ENCODE results near the gene FLNA. TPM values are rescaled to one million over a fixed set of nuclear protein-coding genes. Genes with fewer than 3 reads are reported as not detected.

Gene FLNA
- polyA plus RNA-seq, 3 donors from 2014 or later, result 135 to 1,231 (median 241) TPM

GRCh38 chrX:154355094-154355775 lies 19.2 kb downstream of the FLNA start:
- peaks cover 45 to 74% of the 10 kb centered on the region in 2 donors for H3K4me1 Mint-ChIP-seq
- H3K27ac Mint-ChIP-seq, result peak overlapping the region in 5 of 6 donors; percentile 53 to 79 (median 66)
- H3K4me3 Mint-ChIP-seq, result no peak overlapping the region
- DNase-seq, result peak; percentile 18 to 36 (median 36)
- no peaks in the 10 kb centered on the region for H3K9me3 Mint-ChIP-seq
- peaks cover 38 to 66% (median 64%) of the 10 kb centered on the region in 3 donors for H3K27me3 Mint-ChIP-seq (ENCODE audit: low read depth in 3 of 3)
- H3K36me3 Mint-ChIP-seq, result peaks cover 0 to 19% (median 3%) of the 10 kb centered on the region in 3 donors

- H3K9me3 Mint-ChIP-seq, result no peaks in the 10 kb centered on the region
- H3K4me1 Mint-ChIP-seq, result peaks cover 52 to 78% of the 10 kb centered on the region in 2 donors
- peak overlapping the region in 5 of 6 donors; percentile 55 to 92 (median 75) for H3K27ac Mint-ChIP-seq
- peaks cover 33 to 67% (median 64%) of the 10 kb centered on the region in 3 donors for H3K27me3 Mint-ChIP-seq (ENCODE audit: low read depth in 3 of 3)
- H3K36me3 Mint-ChIP-seq, result peaks cover 0 to 19% (median 3%) of the 10 kb centered on the region in 3 donors
- peak in 1 of 3 donors; percentile 13 for DNase-seq
- peak overlapping the region in 1 of 5 donors; percentile 21 for H3K4me3 Mint-ChIP-seq
Observed at GRCh38 chrX:154354516-154354915, 19.9 kb downstream of the FLNA start.

- DNase-seq, result peak in 2 of 3 donors; percentile 12 to 13
- no peaks in the 10 kb centered on the region for H3K9me3 Mint-ChIP-seq
- peaks cover 0 to 19% (median 3%) of the 10 kb centered on the region in 3 donors for H3K36me3 Mint-ChIP-seq
- peak overlapping the region; percentile 61 to 95 (median 76) for H3K27ac Mint-ChIP-seq
- H3K27me3 Mint-ChIP-seq (ENCODE audit: low read depth in 3 of 3), result peaks cover 38 to 68% (median 65%) of the 10 kb centered on the region in 3 donors
- H3K4me1 Mint-ChIP-seq, result peaks cover 57 to 83% of the 10 kb centered on the region in 2 donors
- H3K4me3 Mint-ChIP-seq, result peak overlapping the region in 2 of 5 donors; percentile 21
Observed at GRCh38 chrX:154354013-154354412, 20.4 kb downstream of the FLNA start.

GRCh38 chrX:154353172-154353843 lies 21.1 kb downstream of the FLNA start:
- peak overlapping the region; percentile 61 to 95 (median 82) for H3K27ac Mint-ChIP-seq
- DNase-seq, result peak in 2 of 3 donors; percentile 10 to 15
- H3K9me3 Mint-ChIP-seq, result no peaks in the 10 kb centered on the region
- peaks cover 38 to 66% (median 64%) of the 10 kb centered on the region in 3 donors for H3K27me3 Mint-ChIP-seq (ENCODE audit: low read depth in 3 of 3)
- H3K4me3 Mint-ChIP-seq, result peak overlapping the region in 1 of 5 donors; percentile 21
- H3K4me1 Mint-ChIP-seq, result peaks cover 57 to 81% of the 10 kb centered on the region in 2 donors
- peaks cover 0 to 15% (median 0%) of the 10 kb centered on the region in 3 donors for H3K36me3 Mint-ChIP-seq

- Mint-ChIP-seq H3K27me3 (ENCODE audit: low read depth in 3 of 3) (peaks cover 37 to 67% (median 65%) of the 10 kb centered on the region in 3 donors), H3K9me3 (no peaks in the 10 kb centered on the region), H3K36me3 (peaks cover 0 to 13% (median under 1%) of the 10 kb centered on the region in 3 donors), H3K27ac (peak overlapping the region; percentile 92 to 100 (median 94)), H3K4me1 (peaks cover 60 to 85% of the 10 kb centered on the region in 2 donors), H3K4me3 (peak overlapping the region; percentile 30 to 63 (median 48))
- DNase-seq, result peak; percentile 32 to 51 (median 47)
Observed at GRCh38 chrX:154352466-154352865, 22.0 kb downstream of the FLNA start.

- peaks cover 60 to 87% of the 10 kb centered on the region in 2 donors for H3K4me1 Mint-ChIP-seq
- H3K36me3 Mint-ChIP-seq, result peaks cover 0 to 12% (median 3%) of the 10 kb centered on the region in 3 donors
- peak overlapping the region; percentile 92 to 100 (median 94) for H3K27ac Mint-ChIP-seq
- H3K4me3 Mint-ChIP-seq, result peak overlapping the region; percentile 40 to 71 (median 63)
- DNase-seq, result peak in 1 of 3 donors; percentile 30
- no peaks in the 10 kb centered on the region for H3K9me3 Mint-ChIP-seq
- peaks cover 39 to 68% (median 65%) of the 10 kb centered on the region in 3 donors for H3K27me3 Mint-ChIP-seq (ENCODE audit: low read depth in 3 of 3)
Observed at GRCh38 chrX:154352012-154352401, 22.4 kb downstream of the FLNA start.

GRCh38 chrX:154351183-154352011 lies 23.0 kb downstream of the FLNA start:
- Mint-ChIP-seq H3K27me3 (ENCODE audit: low read depth in 3 of 3) (peaks cover 37 to 65% (median 62%) of the 10 kb centered on the region in 3 donors), H3K4me3 (peak overlapping the region; percentile 40 to 71 (median 65)), H3K9me3 (no peaks in the 10 kb centered on the region), H3K4me1 (peaks cover 59 to 86% of the 10 kb centered on the region in 2 donors), H3K36me3 (peaks cover 0 to 12% (median 3%) of the 10 kb centered on the region in 3 donors), H3K27ac (peak overlapping the region; percentile 92 to 100 (median 94))
- peak; percentile 75 to 81 (median 75) for DNase-seq

- no peaks in the 10 kb centered on the region for H3K9me3 Mint-ChIP-seq
- peaks cover 55 to 78% of the 10 kb centered on the region in 2 donors for H3K4me1 Mint-ChIP-seq
- peak overlapping the region; percentile 92 to 100 (median 94) for H3K27ac Mint-ChIP-seq
- H3K4me3 Mint-ChIP-seq, result peak overlapping the region; percentile 35 to 71 (median 60)
- peaks cover 0 to 12% (median 3%) of the 10 kb centered on the region in 3 donors for H3K36me3 Mint-ChIP-seq
- peak in 1 of 3 donors; percentile 22 for DNase-seq
- peaks cover 37 to 62% (median 57%) of the 10 kb centered on the region in 3 donors for H3K27me3 Mint-ChIP-seq (ENCODE audit: low read depth in 3 of 3)
Observed at GRCh38 chrX:154350429-154351182, 23.8 kb downstream of the FLNA start.

DNA sequence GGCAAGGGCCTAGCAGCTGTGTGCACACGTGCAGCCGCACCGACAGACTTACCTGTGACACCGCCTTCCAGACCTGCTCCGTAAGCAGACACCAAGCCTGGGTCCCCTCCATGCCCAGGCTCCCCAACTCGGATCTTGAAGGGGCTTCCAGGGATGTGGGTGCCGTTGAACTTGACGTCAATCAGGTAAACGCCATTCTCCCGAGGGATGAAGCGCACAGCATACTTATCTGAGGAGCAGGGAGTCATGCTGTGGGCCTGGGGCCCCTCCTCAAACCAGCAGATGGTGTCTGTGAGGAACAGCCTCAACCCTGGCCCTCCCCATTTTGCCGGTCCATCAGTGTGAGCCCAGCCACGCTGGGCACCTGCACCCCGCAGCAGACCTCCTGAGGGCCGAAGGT lies 24.5 kb downstream of the FLNA start:
- peaks cover 37 to 60% (median 53%) of the 10 kb centered on the region in 3 donors for H3K27me3 Mint-ChIP-seq (ENCODE audit: low read depth in 3 of 3)
- H3K27ac Mint-ChIP-seq, result peak overlapping the region; percentile 92 to 100 (median 94)
- peaks cover 55 to 74% of the 10 kb centered on the region in 2 donors for H3K4me1 Mint-ChIP-seq
- no peaks in the 10 kb centered on the region for H3K9me3 Mint-ChIP-seq
- H3K4me3 Mint-ChIP-seq, result peak overlapping the region; percentile 10 to 71 (median 60)
- H3K36me3 Mint-ChIP-seq, result peaks cover 0 to 12% (median 3%) of the 10 kb centered on the region in 3 donors
- DNase-seq, result peak in 2 of 3 donors; percentile 8 to 12

GRCh38 chrX:154349359-154349935 lies 25.0 kb downstream of the FLNA start:
- peaks cover 0 to 12% (median 3%) of the 10 kb centered on the region in 3 donors for H3K36me3 Mint-ChIP-seq
- peak overlapping the region; percentile 92 to 100 (median 94) for H3K27ac Mint-ChIP-seq
- peak; percentile 59 to 67 (median 60) for DNase-seq
- peaks cover 55 to 72% of the 10 kb centered on the region in 2 donors for H3K4me1 Mint-ChIP-seq
- peak overlapping the region; percentile 10 to 71 (median 54) for H3K4me3 Mint-ChIP-seq
- H3K27me3 Mint-ChIP-seq (ENCODE audit: low read depth in 3 of 3), result peaks cover 37 to 55% (median 53%) of the 10 kb centered on the region in 3 donors
- no peaks in the 10 kb centered on the region for H3K9me3 Mint-ChIP-seq

GRCh38 chrX:154348646-154349358 lies 25.6 kb downstream of the FLNA start:
- Mint-ChIP-seq H3K36me3 (peaks cover 0 to 8% (median 3%) of the 10 kb centered on the region in 3 donors), H3K27ac (peak overlapping the region; percentile 94 to 100 (median 100)), H3K4me3 (peak overlapping the region; percentile 10 to 73 (median 60)), H3K27me3 (ENCODE audit: low read depth in 3 of 3) (peaks cover 37 to 54% (median 52%) of the 10 kb centered on the region in 3 donors), H3K4me1 (peaks cover 55 to 67% of the 10 kb centered on the region in 2 donors), H3K9me3 (no peaks in the 10 kb centered on the region)
- DNase-seq, result peak in 2 of 3 donors; percentile 9 to 29
